Muscle layer of duodenum (tissue), 2 donors: ENCODE results near the gene TMEM135.

ENCODE experiments used
- H3K27ac ChIP-seq: one replicate; pipeline ENCODE4 v1.7.0; 2013; ENCODE audit warnings: mild to moderate bottlenecking, low read length
- H3K27me3 ChIP-seq: one replicate; pipeline ENCODE4 v1.7.0; 2013; ENCODE audit warnings: low read depth, mild to moderate bottlenecking, control low read depth, low read length
- H3K36me3 ChIP-seq, 2 donors: one replicate each; pipeline ENCODE4 v1.7.0; 2013; ENCODE audit warnings: low read length in 2 of 2, control low read depth in 1 of 2, mild to moderate bottlenecking in 1 of 2; ENCODE audit not compliant: insufficient read depth in 2 of 2, control insufficient read depth in 1 of 2
- H3K4me1 ChIP-seq, 2 donors: one replicate each; pipeline ENCODE4 v1.7.0; 2013; ENCODE audit warnings: low read length in 2 of 2, mild to moderate bottlenecking in 2 of 2, control low read depth in 1 of 2, moderate library complexity in 1 of 2; ENCODE audit not compliant: insufficient read depth in 2 of 2, control insufficient read depth in 1 of 2
- H3K4me3 ChIP-seq, 2 donors: one replicate each; pipeline ENCODE4 v1.7.0; 2013; ENCODE audit warnings: low read length in 2 of 2, low read depth in 1 of 2, mild to moderate bottlenecking in 1 of 2
- H3K9me3 ChIP-seq, 2 donors: one replicate each; pipeline ENCODE4 v1.7.0; 2013; ENCODE audit warnings: low read length in 2 of 2, control low read depth in 1 of 2, mild to moderate bottlenecking in 1 of 2; ENCODE audit not compliant: control insufficient read depth in 1 of 2
- donor health status: healthy.

Gene TMEM135

GRCh38 chr11:87125257-87125656 is 87.5 kb downstream of the TMEM135 start:
- no peaks in the 10 kb centered on the region for H3K9me3 ChIP-seq
- no peak overlapping the region for H3K27ac ChIP-seq
- no peaks in the 10 kb centered on the region for H3K27me3 ChIP-seq
- H3K4me3 ChIP-seq = no peak overlapping the region
- H3K4me1 ChIP-seq = peaks cover 0 to 5% of the 10 kb centered on the region in 2 donors
- no peaks in the 10 kb centered on the region for H3K36me3 ChIP-seq

GRCh38 chr11:87127101-87127500 is 89.4 kb downstream of the TMEM135 start:
- Histone ChIP-seq H3K4me1 (peaks cover 0 to 5% of the 10 kb centered on the region in 2 donors), H3K36me3 (no peaks in the 10 kb centered on the region), H3K27ac (no peak overlapping the region), H3K9me3 (no peaks in the 10 kb centered on the region), H3K27me3 (no peaks in the 10 kb centered on the region), H3K4me3 (no peak overlapping the region)

- Histone ChIP-seq H3K4me3 (no peak overlapping the region), H3K4me1 (peaks cover 0 to 5% of the 10 kb centered on the region in 2 donors), H3K27me3 (no peaks in the 10 kb centered on the region), H3K9me3 (no peaks in the 10 kb centered on the region), H3K27ac (no peak overlapping the region), H3K36me3 (no peaks in the 10 kb centered on the region)
Measured at GRCh38 chr11:87128372-87128771, 90.6 kb downstream of the TMEM135 start.

- Histone ChIP-seq H3K9me3 (peaks cover 0 to 4% of the 10 kb centered on the region in 2 donors), H3K4me1 (no peaks in the 10 kb centered on the region), H3K27ac (no peak overlapping the region), H3K4me3 (no peak overlapping the region), H3K27me3 (no peaks in the 10 kb centered on the region), H3K36me3 (no peaks in the 10 kb centered on the region)
Measured at GRCh38 chr11:87134524-87135106, 96.9 kb downstream of the TMEM135 start.

GRCh38 chr11:87136236-87136635 is 98.5 kb downstream of the TMEM135 start:
- H3K27ac ChIP-seq = no peak overlapping the region
- H3K4me3 ChIP-seq = no peak overlapping the region
- H3K36me3 ChIP-seq = no peaks in the 10 kb centered on the region
- H3K27me3 ChIP-seq = no peaks in the 10 kb centered on the region
- H3K4me1 ChIP-seq = no peaks in the 10 kb centered on the region
- H3K9me3 ChIP-seq = peaks cover 0 to 4% of the 10 kb centered on the region in 2 donors

- Histone ChIP-seq H3K27me3 (no peaks in the 10 kb centered on the region), H3K36me3 (no peaks in the 10 kb centered on the region), H3K27ac (no peak overlapping the region), H3K4me3 (no peak overlapping the region), H3K9me3 (peaks cover 0 to 4% of the 10 kb centered on the region in 2 donors), H3K4me1 (no peaks in the 10 kb centered on the region)
Measured at GRCh38 chr11:87137711-87138110, 100.0 kb downstream of the TMEM135 start.

- H3K36me3 ChIP-seq = no peaks in the 10 kb centered on the region
- no peak overlapping the region for H3K27ac ChIP-seq
- H3K27me3 ChIP-seq = no peaks in the 10 kb centered on the region
- H3K4me1 ChIP-seq = peaks cover 0 to 5% of the 10 kb centered on the region in 2 donors
- peaks cover 0 to 4% of the 10 kb centered on the region in 2 donors for H3K9me3 ChIP-seq
- H3K4me3 ChIP-seq = no peak overlapping the region
Measured at GRCh38 chr11:87139475-87139874, 101.7 kb downstream of the TMEM135 start.

- peaks cover 0 to 7% of the 10 kb centered on the region in 2 donors for H3K4me1 ChIP-seq
- peaks cover 0 to 2% of the 10 kb centered on the region in 2 donors for H3K9me3 ChIP-seq
- H3K27ac ChIP-seq = no peak overlapping the region
- H3K36me3 ChIP-seq = no peaks in the 10 kb centered on the region
- no peaks in the 10 kb centered on the region for H3K27me3 ChIP-seq
- no peak overlapping the region for H3K4me3 ChIP-seq
Measured at GRCh38 chr11:87141322-87141721, 103.6 kb downstream of the TMEM135 start.

GRCh38 chr11:87141980-87142514 is 104.3 kb downstream of the TMEM135 start:
- Histone ChIP-seq H3K4me3 (no peak overlapping the region), H3K27me3 (no peaks in the 10 kb centered on the region), H3K4me1 (peaks cover 0 to 7% of the 10 kb centered on the region in 2 donors), H3K36me3 (no peaks in the 10 kb centered on the region), H3K27ac (no peak overlapping the region), H3K9me3 (peaks cover 0 to 2% of the 10 kb centered on the region in 2 donors)

GRCh38 chr11:87142594-87142993 is 104.9 kb downstream of the TMEM135 start:
- Histone ChIP-seq H3K4me1 (peaks cover 0 to 7% of the 10 kb centered on the region in 2 donors), H3K27ac (no peak overlapping the region), H3K9me3 (peaks cover 0 to 2% of the 10 kb centered on the region in 2 donors), H3K27me3 (no peaks in the 10 kb centered on the region), H3K4me3 (no peak overlapping the region), H3K36me3 (no peaks in the 10 kb centered on the region)

- H3K9me3 ChIP-seq = peaks cover 0 to 2% of the 10 kb centered on the region in 2 donors
- no peak overlapping the region for H3K27ac ChIP-seq
- peaks cover 0 to 7% of the 10 kb centered on the region in 2 donors for H3K4me1 ChIP-seq
- H3K27me3 ChIP-seq = no peaks in the 10 kb centered on the region
- H3K36me3 ChIP-seq = no peaks in the 10 kb centered on the region
- no peak overlapping the region for H3K4me3 ChIP-seq
Measured at GRCh38 chr11:87143641-87144040, 105.9 kb downstream of the TMEM135 start.

GRCh38 chr11:87144252-87144651 is 106.5 kb downstream of the TMEM135 start:
- H3K36me3 ChIP-seq = no peaks in the 10 kb centered on the region
- H3K9me3 ChIP-seq = peaks cover 0 to under 1% of the 10 kb centered on the region in 2 donors
- H3K27me3 ChIP-seq = no peaks in the 10 kb centered on the region
- peaks cover 0 to 7% of the 10 kb centered on the region in 2 donors for H3K4me1 ChIP-seq
- no peak overlapping the region for H3K27ac ChIP-seq
- no peak overlapping the region for H3K4me3 ChIP-seq
